Thyroid gland (tissue), 4 donors: Measurements from ENCODE around the gene BRINP3. TPM values are rescaled to one million over a fixed set of nuclear protein-coding genes. Genes with fewer than 3 reads are reported as not detected.
A peak's percentile ranks its signal among the peaks of the same experiment; 100 is the strongest.

Experiments used
- DNase-seq, 2 donors: peaks; one replicate each; pipeline ENCODE4 v3.0.0-alpha.2; 2019
- H3K27ac ChIP-seq, 3 donors: fragments of 200-600 bp; sonication (generic); 1 replicate in 2 of 3; 2 replicates in 1 of 3; pipeline ENCODE4 v1.5.1; 2016 to 2019; ENCODE audit warnings: mild to moderate bottlenecking in 1 of 3, moderate library complexity in 1 of 3
- H3K27me3 ChIP-seq: fragments of 200-600 bp; sonication (generic); one replicate; pipeline ENCODE4 v1.5.1; 2019
- H3K36me3 ChIP-seq, 2 donors: fragments of 200-600 bp; sonication (generic); one replicate each; pipeline ENCODE4 v1.5.1; 2016 to 2019
- H3K4me1 ChIP-seq, 2 donors: fragments of 200-600 bp; sonication (generic); one replicate each; pipeline ENCODE4 v1.5.1; 2017 to 2019
- H3K4me3 ChIP-seq, 3 donors: fragments of 200-600 bp; sonication (generic); replicated peaks in 1 of 3; 1 replicate in 2 of 3; 2 replicates in 1 of 3; pipeline ENCODE4 v1.5.1; 2016; ENCODE audit warnings: mild to moderate bottlenecking in 1 of 3
- H3K9me3 ChIP-seq: fragments of 200-600 bp; sonication (generic); one replicate; pipeline ENCODE4 v1.5.1; 2017
- POLR2A ChIP-seq, 2 donors: fragments of 450-650 bp; IDR thresholded peaks; one replicate each; pipeline ENCODE4 v1.6.1; 2017; ENCODE audit warnings: antibody characterized with exemption in 2 of 2, mild to moderate bottlenecking in 2 of 2, moderate library complexity in 1 of 2
- WGBS, 2 donors: methylation state at CpG; one replicate each; pipeline ENCODE4 v1.1.5; 2017; 5-methylcytosine and 5-hydroxymethylcytosine counted together
- intact Hi-C: fragments of 100-400 bp; cut with DNase I; formaldehyde crosslinking; loops from one replicate; pipeline ENCODE4 v1.15.1; 2023
- total RNA-seq, 4 donors: library from RNA; depleted of rRNA; stranded (reverse); fragments of >200 nt; gene quantifications; one replicate each; pipeline ENCODE4 v1.2.3, GENCODE V29; 2016
- TF ChIP-seq, protein P1 (sequence below), 6 experiments: fragments of 200-600 bp in 3 of 6; fragments of 450-650 bp in 3 of 6; sonication (generic) in 3 of 6; IDR thresholded peaks; one replicate each; pipeline ENCODE4 v1.5.1; 2016 to 2019; ENCODE audit warnings: antibody characterized with exemption in 6 of 6, mild to moderate bottlenecking in 2 of 6, inconsistent platforms in 1 of 6, moderate library complexity in 1 of 6

BRINP3 gene
- total RNA-seq, 4 donors from 2014 or later = 2.0 to 6.6 (median 2.7) TPM

DNA sequence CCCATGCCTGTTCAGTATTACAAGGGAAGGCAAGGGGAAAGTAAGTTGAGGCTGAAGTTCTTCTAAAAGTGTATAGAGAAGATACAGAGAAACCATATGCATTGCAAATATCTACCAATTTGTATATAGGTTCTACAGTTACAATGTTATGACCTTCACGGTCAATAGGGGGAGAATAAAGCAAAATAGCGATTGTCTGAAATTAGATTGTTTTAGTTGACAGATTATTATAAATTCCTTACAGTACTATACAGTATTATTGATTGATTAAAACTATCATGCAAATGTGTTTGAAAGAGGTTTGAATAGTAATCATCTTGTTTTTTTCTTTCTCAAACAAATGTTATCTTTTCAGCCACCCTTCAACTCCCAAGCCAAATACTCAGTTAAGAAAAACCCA, 13.7 kb upstream of the BRINP3 start:
- no peak overlapping the region for H3K27ac ChIP-seq
- H3K9me3 ChIP-seq = no peaks in the 10 kb centered on the region
- DNase-seq = no peak
- no peak for TF ChIP-seq POLR2A (IDR thresholded peaks at IDR 0.05)
- TF ChIP-seq, protein P1, sequence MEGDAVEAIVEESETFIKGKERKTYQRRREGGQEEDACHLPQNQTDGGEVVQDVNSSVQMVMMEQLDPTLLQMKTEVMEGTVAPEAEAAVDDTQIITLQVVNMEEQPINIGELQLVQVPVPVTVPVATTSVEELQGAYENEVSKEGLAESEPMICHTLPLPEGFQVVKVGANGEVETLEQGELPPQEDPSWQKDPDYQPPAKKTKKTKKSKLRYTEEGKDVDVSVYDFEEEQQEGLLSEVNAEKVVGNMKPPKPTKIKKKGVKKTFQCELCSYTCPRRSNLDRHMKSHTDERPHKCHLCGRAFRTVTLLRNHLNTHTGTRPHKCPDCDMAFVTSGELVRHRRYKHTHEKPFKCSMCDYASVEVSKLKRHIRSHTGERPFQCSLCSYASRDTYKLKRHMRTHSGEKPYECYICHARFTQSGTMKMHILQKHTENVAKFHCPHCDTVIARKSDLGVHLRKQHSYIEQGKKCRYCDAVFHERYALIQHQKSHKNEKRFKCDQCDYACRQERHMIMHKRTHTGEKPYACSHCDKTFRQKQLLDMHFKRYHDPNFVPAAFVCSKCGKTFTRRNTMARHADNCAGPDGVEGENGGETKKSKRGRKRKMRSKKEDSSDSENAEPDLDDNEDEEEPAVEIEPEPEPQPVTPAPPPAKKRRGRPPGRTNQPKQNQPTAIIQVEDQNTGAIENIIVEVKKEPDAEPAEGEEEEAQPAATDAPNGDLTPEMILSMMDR (IDR thresholded peaks at IDR 0.05) = no peak
- H3K4me1 ChIP-seq = no peaks in the 10 kb centered on the region
- H3K36me3 ChIP-seq = no peaks in the 10 kb centered on the region
- 89 to 94% methylated on average over 2 of the region's 2 CpGs for WGBS, 2 donors
- H3K4me3 ChIP-seq = no peak overlapping the region
- H3K27me3 ChIP-seq = no peaks in the 10 kb centered on the region
- intact Hi-C loops = no loop called here

DNA sequence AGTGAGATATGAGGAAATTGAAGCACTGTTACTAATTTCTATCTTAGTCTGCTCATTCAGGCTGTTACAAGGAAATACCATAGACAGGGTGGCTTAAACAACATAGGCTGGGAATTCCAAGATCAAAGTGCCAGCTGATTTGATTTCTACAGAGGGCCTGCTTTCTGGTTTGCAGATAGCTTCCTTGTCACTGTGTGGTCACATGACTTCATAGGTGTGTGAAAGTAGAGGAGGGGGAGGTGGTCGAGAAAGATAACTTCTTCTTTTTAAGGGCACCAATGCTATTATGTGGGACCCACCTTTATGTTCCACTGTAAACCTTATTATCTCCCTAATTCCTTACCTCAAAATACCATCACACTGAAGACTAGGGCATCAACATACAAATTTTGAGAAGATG, 6.4 kb upstream of the BRINP3 start:
- whole genome bisulfite sequencing, 2 donors = 54 to 74% methylated on average over 1 of the region's 1 CpG
- no peak for DNase-seq
- Histone ChIP-seq H3K27me3 (no peaks in the 10 kb centered on the region), H3K4me3 (no peak overlapping the region), H3K36me3 (no peaks in the 10 kb centered on the region), H3K4me1 (no peaks in the 10 kb centered on the region), H3K9me3 (no peaks in the 10 kb centered on the region), H3K27ac (no peak overlapping the region)
- TF ChIP-seq, protein P1 (IDR thresholded peaks at IDR 0.05) = no peak
- TF ChIP-seq POLR2A (IDR thresholded peaks at IDR 0.05) = no peak
- intact Hi-C loops = no loop called here

DNA sequence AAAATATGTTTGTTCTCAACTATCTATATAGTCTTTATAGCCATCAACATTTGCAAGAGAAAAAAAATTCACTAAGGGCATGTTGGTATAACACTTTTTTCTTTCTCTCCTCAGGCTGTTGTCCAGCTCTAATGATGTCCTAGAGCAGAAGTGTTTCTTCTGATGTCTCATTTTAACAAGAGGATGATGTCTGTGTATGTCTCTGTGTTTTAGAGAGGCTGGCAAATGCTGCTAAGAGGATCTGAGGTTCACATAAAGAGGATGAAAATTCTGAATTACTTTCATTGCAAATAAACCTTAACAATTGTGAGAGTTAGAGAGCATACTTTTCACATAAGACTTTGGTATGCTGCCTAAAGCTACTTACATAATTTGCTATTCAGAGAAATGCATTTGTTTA, 2.6 kb upstream of the BRINP3 start:
- H3K27ac ChIP-seq = no peak overlapping the region
- no peaks in the 10 kb centered on the region for H3K36me3 ChIP-seq
- intact Hi-C loops = no loop called here
- H3K9me3 ChIP-seq = no peaks in the 10 kb centered on the region
- DNase-seq = no peak
- TF ChIP-seq, protein P1 (IDR thresholded peaks at IDR 0.05) = no peak
- TF ChIP-seq POLR2A (IDR thresholded peaks at IDR 0.05) = no peak
- H3K4me1 ChIP-seq = peaks cover 0 to 3% of the 10 kb centered on the region in 2 donors
- no peak overlapping the region for H3K4me3 ChIP-seq
- no peaks in the 10 kb centered on the region for H3K27me3 ChIP-seq

DNA sequence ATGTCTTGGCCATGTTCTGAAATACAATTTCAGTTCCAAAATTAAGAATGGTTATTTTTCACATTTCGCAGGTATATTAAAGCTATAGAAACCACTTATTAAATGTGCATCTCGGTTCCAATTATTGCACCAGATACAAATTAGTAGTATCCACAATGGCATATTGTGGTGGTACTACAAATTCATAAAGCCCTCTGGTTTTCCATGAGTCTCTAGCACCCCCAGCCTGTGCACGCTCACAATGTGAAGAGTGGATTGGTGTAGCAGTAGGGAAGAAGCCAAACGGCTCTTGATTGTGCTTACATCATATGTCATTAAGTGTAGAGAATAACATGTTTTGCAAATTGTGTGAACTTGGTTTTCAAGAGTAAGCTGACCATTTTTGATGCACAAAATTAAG, 1.9 kb upstream of the BRINP3 start:
- TF ChIP-seq POLR2A (IDR thresholded peaks at IDR 0.05) = no peak
- TF ChIP-seq, protein P1 (IDR thresholded peaks at IDR 0.05) = no peak
- intact Hi-C loops = no loop called here
- H3K27me3 ChIP-seq = no peaks in the 10 kb centered on the region
- H3K36me3 ChIP-seq = no peaks in the 10 kb centered on the region
- no peak overlapping the region for H3K27ac ChIP-seq
- DNase-seq = no peak
- WGBS, 2 donors = 46 to 59% methylated on average over 4 of the region's 4 CpGs
- no peaks in the 10 kb centered on the region for H3K9me3 ChIP-seq
- peaks cover 0 to 3% of the 10 kb centered on the region in 2 donors for H3K4me1 ChIP-seq
- no peak overlapping the region for H3K4me3 ChIP-seq

DNA sequence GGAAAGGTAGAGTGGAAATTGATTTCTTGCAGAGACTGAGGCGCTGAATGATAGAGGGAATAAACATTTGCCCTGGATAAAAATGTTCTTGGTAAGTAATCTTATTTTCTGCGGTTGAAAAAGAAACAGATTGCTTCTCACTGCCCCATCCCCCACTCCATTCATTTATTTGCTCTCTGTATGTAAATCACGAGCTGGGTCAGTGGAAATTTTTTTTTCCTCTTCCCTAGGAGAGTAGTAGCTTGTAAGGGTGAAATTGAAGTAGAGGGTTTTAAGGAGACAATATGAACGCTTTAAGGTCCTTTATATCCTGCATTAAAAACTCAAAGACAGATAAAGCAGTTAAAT, 1.4 kb upstream of the BRINP3 start:
- H3K4me1 ChIP-seq = peaks cover 0 to 3% of the 10 kb centered on the region in 2 donors
- intact Hi-C loops = no loop called here
- H3K36me3 ChIP-seq = no peaks in the 10 kb centered on the region
- peak overlapping the region in 2 of 3 donors; percentile 5 to 20 for H3K4me3 ChIP-seq
- DNase-seq = no peak
- TF ChIP-seq, protein P1 (IDR thresholded peaks at IDR 0.05) = no peak
- TF ChIP-seq POLR2A (IDR thresholded peaks at IDR 0.05) = no peak
- H3K27me3 ChIP-seq = no peaks in the 10 kb centered on the region
- 11 to 12% methylated on average over 4 of the region's 4 CpGs for WGBS, 2 donors
- no peak overlapping the region for H3K27ac ChIP-seq
- no peaks in the 10 kb centered on the region for H3K9me3 ChIP-seq
